HepG2 (cell line): Measurements from ENCODE around the gene RBM27. TPM values are rescaled to one million over a fixed set of nuclear protein-coding genes. Genes with fewer than 3 reads are reported as not detected.

Experiments used
- ATAC-seq: fragments of 200-7000 bp; cut with Tn5 transposase; 3 replicates; pipeline ENCODE4 v1.9.1; 2020; ENCODE audit warnings: mild to moderate bottlenecking, moderate library complexity
- BruUV-seq: library from RNA; stranded (reverse); fragments of 400-500 nt; replicated peaks from 2 replicates; lab custom pipeline; 2021; lab: Mats Ljungman, UMichigan
- CTCF ChIA-PET: fragments of 300-600 bp; formaldehyde crosslinking; extraction: SDS; loops from one replicate; lab custom pipeline; 2021; ENCODE audit warnings: low total read pairs, inconsistent platforms, low intra/inter-chr PET ratio; lab: Yijun Ruan, JAX
- POLR2A ChIA-PET: fragments of 350-600 bp; sonication (Branson Sonifier 250); formaldehyde crosslinking; loops from one replicate; lab custom pipeline; 2020; ENCODE audit warnings: antibody characterized with exemption, inconsistent platforms; lab: Yijun Ruan, JAX
- DNase-seq: peaks from one replicate; pipeline ENCODE4 v3.0.0-alpha.2; 2015; ENCODE audit warnings: low spot score
- FAIRE-seq: peaks from 3 replicates; lab custom pipeline; 2011; peaks lifted over from hg19 to GRCh38; lab: Jason Lieb, UNC
- H2AFZ ChIP-seq: one replicate; pipeline ENCODE4 v1.6.1; 2011; ENCODE audit warnings: low read length, inconsistent platforms
- H3K27ac ChIP-seq: fragments of 300-600 bp; 3 replicates; pipeline ENCODE4 v1.8.0; 2011; ENCODE audit warnings: mixed run types, mild to moderate bottlenecking, mixed read lengths, low read length, inconsistent platforms; ENCODE audit not compliant: insufficient read depth; ENCODE audit errors: extremely low read length
- H3K27me3 ChIP-seq, 2 experiments: fragments of 200-600 bp in 1 of 2; 2 replicates in 1 of 2; 3 replicates in 1 of 2; pipeline versions ENCODE4 v1.6.0 to v1.8.0; 2011; ENCODE audit warnings: low read length in 2 of 2, mild to moderate bottlenecking in 2 of 2, moderate library complexity in 2 of 2, inconsistent platforms in 1 of 2; ENCODE audit not compliant: insufficient read depth in 2 of 2, control insufficient read depth in 1 of 2
- H3K36me3 ChIP-seq, 2 experiments: fragments of 200-600 bp in 1 of 2; replicated peaks in 1 of 2; 2 replicates in 1 of 2; 3 replicates in 1 of 2; pipeline versions ENCODE4 v1.5.1 to v1.8.0; 2011; ENCODE audit warnings: low read length in 2 of 2, inconsistent platforms in 1 of 2; ENCODE audit not compliant: insufficient read depth in 2 of 2, control insufficient read depth in 1 of 2
- H3K4me1 ChIP-seq: 2 replicates; pipeline ENCODE4 v1.5.1; 2012; ENCODE audit warnings: low read length, inconsistent platforms; ENCODE audit not compliant: insufficient read depth
- H3K4me2 ChIP-seq: 2 replicates; pipeline ENCODE4 v1.6.0; 2011; ENCODE audit warnings: low read depth, low read length, inconsistent platforms
- H3K4me3 ChIP-seq, 3 experiments: fragments of 200-600 bp in 1 of 3; sonication (generic), shearing (Covaris generic) in 1 of 3; replicated peaks in 1 of 3; 2 replicates each; pipeline ENCODE4 v1.5.1; 2011 to 2016; ENCODE audit warnings: low read length in 3 of 3, inconsistent platforms in 2 of 3, low read depth in 2 of 3, mild to moderate bottlenecking in 2 of 3, control low read depth in 1 of 3, mixed read lengths in 1 of 3; ENCODE audit not compliant: insufficient read depth in 1 of 3
- H3K79me2 ChIP-seq: one replicate; pipeline ENCODE4 v1.6.1; 2011; ENCODE audit warnings: low read length, inconsistent platforms; ENCODE audit not compliant: insufficient read depth
- H3K9ac ChIP-seq: 2 replicates; pipeline ENCODE4 v1.6.0; 2011; ENCODE audit warnings: mild to moderate bottlenecking, low read depth, low read length, inconsistent platforms; ENCODE audit not compliant: insufficient read depth
- H3K9me3 ChIP-seq: 2 replicates; pipeline ENCODE4 v1.5.1; 2012; ENCODE audit warnings: mild to moderate bottlenecking, low read length
- H4K20me1 ChIP-seq: 2 replicates; pipeline ENCODE4 v1.6.0; 2011; ENCODE audit warnings: inconsistent platforms, mild to moderate bottlenecking, low read length, moderate library complexity; ENCODE audit not compliant: insufficient read depth
- DR1 ChIP-seq: sonication (generic); formaldehyde crosslinking; IDR thresholded peaks from 2 replicates; pipeline ENCODE4 v1.8.0; 2021; ENCODE audit warnings: mild to moderate bottlenecking, missing genetic modification reagents, inconsistent platforms
- JUN ChIP-seq: sonication (generic); formaldehyde crosslinking; IDR thresholded peaks from 2 replicates; pipeline ENCODE4 v1.4.0; 2020; ENCODE audit warnings: mild to moderate bottlenecking, missing genetic modification reagents
- MEIS1 ChIP-seq: sonication (generic); formaldehyde crosslinking; IDR thresholded peaks from 2 replicates; pipeline ENCODE4 v1.9.0; 2021; ENCODE audit warnings: mild to moderate bottlenecking, missing genetic modification reagents, moderate library complexity, borderline replicate concordance
- MIER2 ChIP-seq: IDR thresholded peaks from 2 replicates; pipeline ENCODE4 v1.6.1; 2016; ENCODE audit warnings: missing biosample characterization, missing genetic modification reagents
- PBX3 ChIP-seq: sonication (generic); formaldehyde crosslinking; IDR thresholded peaks from 2 replicates; pipeline ENCODE4 v1.8.1; 2023; ENCODE audit warnings: missing genetic modification reagents, inconsistent platforms, borderline replicate concordance
- TAF15 ChIP-seq: fragments of 200-400 bp; formaldehyde crosslinking; IDR thresholded peaks from one replicate; pipeline ENCODE4 v1.6.1; 2018; ENCODE audit warnings: mild to moderate bottlenecking, low read depth, low read length; ENCODE audit not compliant: poor library complexity, severe bottlenecking
- TBX2 ChIP-seq: sonication (generic); formaldehyde crosslinking; IDR thresholded peaks from 2 replicates; pipeline ENCODE4 v1.5.0; 2020; ENCODE audit warnings: missing genetic modification reagents, mild to moderate bottlenecking, borderline replicate concordance
- TEAD2 ChIP-seq: sonication (generic); formaldehyde crosslinking; IDR thresholded peaks from 2 replicates; pipeline ENCODE4 v1.9.0; 2021; ENCODE audit warnings: missing genetic modification reagents
- ZBTB39 ChIP-seq: sonication (generic); formaldehyde crosslinking; IDR thresholded peaks from 2 replicates; pipeline ENCODE4 v1.5.0; 2020; ENCODE audit warnings: missing genetic modification reagents
- ZBTB46 ChIP-seq: sonication (generic); formaldehyde crosslinking; IDR thresholded peaks from 2 replicates; pipeline ENCODE4 v1.4.0; 2020; ENCODE audit warnings: mild to moderate bottlenecking, missing genetic modification reagents, borderline replicate concordance
- ZNF510 ChIP-seq: sonication (generic); formaldehyde crosslinking; IDR thresholded peaks from 2 replicates; pipeline ENCODE4 v1.4.0; 2020; ENCODE audit warnings: low read depth, mild to moderate bottlenecking, missing genetic modification reagents
- ZNF629 ChIP-seq: sonication (generic); formaldehyde crosslinking; conservative IDR thresholded peaks from 2 replicates; pipeline ENCODE4 v1.5.0; 2020; ENCODE audit warnings: missing genetic modification reagents
- WGBS: methylation state at CpG from one replicate; pipeline ENCODE4 v1.1.6; 2017; ENCODE audit warnings: low lambda C conversion rate; 5-methylcytosine and 5-hydroxymethylcytosine counted together
- in situ Hi-C: cut with HindIII; loops from 2 replicates; pipeline ENCODE4 v1.10.0; 2017; ENCODE audit warnings: low pct_unique_long_range_greater_than_20kb; ENCODE audit not compliant: extremely low pct_ligation_motif_present
- intact Hi-C: fragments of 100-400 bp; cut with micrococcal nuclease; formaldehyde crosslinking; loops from one replicate; pipeline ENCODE4 v1.10.0; 2022; ENCODE audit not compliant: unreplicated experiment
- polyA plus RNA-seq, 8 experiments: library from polyadenylated mRNA; depleted of rRNA in 3 of 8; stranded (reverse) in 7 of 8; unstranded in 1 of 8; fragments of >200 nt; fragmentation: Illumina TruSeq in 4 of 8; extraction: Trizol in 4 of 8; gene quantifications; 2 replicates each; pipeline versions ENCODE4 v1.2.1 to v1.2.3, GENCODE V29; 2011 to 2016; ENCODE audit warnings: low read depth in 4 of 8, missing spikeins in 1 of 8, mixed read lengths in 1 of 8; ENCODE audit not compliant: insufficient read depth in 1 of 8
- total RNA-seq, 5 experiments: library from RNA; depleted of rRNA; stranded (reverse); fragments of >200 nt; fragmentation: Illumina TruSeq; extraction: Trizol; gene quantifications; 2 replicates each; pipeline ENCODE4 v1.2.3, GENCODE V29; 2016; ENCODE audit warnings: low read depth in 1 of 5

The RBM27 gene
- total and polyA plus RNA-seq, 2 of the 13 experiments (the other 11 are each of a cell fraction or from before 2014, with no cell fraction given): 12.9 to 23.4 TPM

GRCh38 chr5:146240951-146241350, 37.5 kb downstream of the RBM27 start:
- H3K4me1 ChIP-seq: no peaks in the 10 kb centered on the region
- no peaks in the 10 kb centered on the region for H3K79me2 ChIP-seq
- no peak overlapping the region for H3K9ac ChIP-seq
- H3K36me3 ChIP-seq: peaks cover 4 to 34% of the 10 kb centered on the region in 2 experiments; a peak in 4 of 5 replicates
- in situ Hi-C loops: no loop called here
- ChIA-PET POLR2A (no interaction called here), CTCF (no interaction called here)
- H3K27ac ChIP-seq: no peak overlapping the region
- no peak overlapping the region for H3K4me3 ChIP-seq
- ATAC-seq: no peak
- DNase-seq: no peak
- no peak overlapping the region for H3K4me2 ChIP-seq
- H3K27me3 ChIP-seq: no peaks in the 10 kb centered on the region
- H4K20me1 ChIP-seq: no peaks in the 10 kb centered on the region; the same call in 1 of the 2 replicates
- no peak overlapping the region for H2AFZ ChIP-seq
- no peak for TF ChIP-seq DR1
- no peak for TF ChIP-seq ZNF629 (CRISPR knock-in tag)
- TF ChIP-seq MEIS1: no peak
- no peak for TF ChIP-seq MIER2 (CRISPR knock-in tag)
- no peak for TF ChIP-seq JUN (CRISPR knock-in tag)
- no peak for TF ChIP-seq ZBTB39
- no peaks in the 10 kb centered on the region for H3K9me3 ChIP-seq
- 97% methylated on average over 2 of the region's 2 CpGs for WGBS
- no peak for FAIRE-seq
- intact Hi-C loops: no loop called here
- BruUV-seq: no TSS peak

- POLR2A ChIA-PET: no interaction called here
- Histone ChIP-seq H3K27me3 (no peaks in the 10 kb centered on the region), H3K36me3 (peaks cover 3 to 29% of the 10 kb centered on the region in 2 experiments; a peak in 3 of 5 replicates), H3K4me3 (no peak overlapping the region), H3K9me3 (no peaks in the 10 kb centered on the region), H2AFZ (no peak overlapping the region), H3K4me1 (no peaks in the 10 kb centered on the region), H3K4me2 (no peak overlapping the region), H3K27ac (no peak overlapping the region), H3K9ac (no peak overlapping the region), H4K20me1 (no peaks in the 10 kb centered on the region; the same call in 1 of the 2 replicates), H3K79me2 (no peaks in the 10 kb centered on the region)
- intact Hi-C loops (no loop called here), in situ Hi-C loops (no loop called here)
- CTCF ChIA-PET: no interaction called here
- no peak for TF ChIP-seq TBX2 (CRISPR knock-in tag)
- no peak for TF ChIP-seq PBX3
- TF ChIP-seq ZBTB46 (CRISPR knock-in tag): no peak
- TF ChIP-seq ZNF510 (CRISPR knock-in tag): no peak
- no peak for TF ChIP-seq TEAD2 (CRISPR knock-in tag)
- TF ChIP-seq TAF15: no peak
- BruUV-seq: no TSS peak
- DNase-seq: no peak
- no peak for ATAC-seq
- WGBS: 97% methylated on average over 3 of the region's 3 CpGs
- no peak for FAIRE-seq
These were observed 39.8 kb downstream of the RBM27 start for GRCh38 chr5:146243247-146243646.
